SK-N-SH treated with all-trans-retinoic acid at 6 μM for 48 hours (cell line): ENCODE results near the gene LHFPL2.

Experiments
- ATAC-seq: fragments of 200-7000 bp; cut with Tn5 transposase; 3 replicates; pipeline ENCODE4 v1.9.1; 2020; ENCODE audit warnings: mild to moderate bottlenecking, moderate library complexity
- BACH2 ChIP-seq: fragments of 250-450 bp; sonication (Bioruptor Pico); IDR thresholded peaks from 2 replicates; pipeline ENCODE4 v1.9.0; 2021; ENCODE audit warnings: mild to moderate bottlenecking, borderline replicate concordance
- CSDC2 ChIP-seq: fragments of 250-450 bp; sonication (Bioruptor Pico); IDR thresholded peaks from 2 replicates; pipeline ENCODE4 v1.5.0; 2020; ENCODE audit warnings: mild to moderate bottlenecking, moderate library complexity
- ESRRG ChIP-seq: fragments of 250-450 bp; sonication (Bioruptor Pico); IDR thresholded peaks from 2 replicates; pipeline ENCODE4 v1.6.1; 2021; ENCODE audit warnings: mild to moderate bottlenecking
- GLIS3 ChIP-seq: fragments of 250-450 bp; sonication (Bioruptor Pico); IDR thresholded peaks from 2 replicates; pipeline ENCODE4 v1.5.0; 2020; ENCODE audit warnings: mild to moderate bottlenecking, moderate library complexity
- ISL1 ChIP-seq: fragments of 250-450 bp; sonication (Bioruptor Pico); IDR thresholded peaks from 2 replicates; pipeline ENCODE4 v2.1.2; 2022; ENCODE audit warnings: mild to moderate bottlenecking, moderate library complexity
- OSR1 ChIP-seq: fragments of 250-450 bp; sonication (Bioruptor Pico); IDR thresholded peaks from 2 replicates; pipeline ENCODE4 v1.8.0; 2022; ENCODE audit warnings: moderate library complexity, mild to moderate bottlenecking, inconsistent platforms
- PPARA ChIP-seq: fragments of 250-450 bp; sonication (Bioruptor Pico); IDR thresholded peaks from 2 replicates; pipeline ENCODE4 v1.5.0; 2020; ENCODE audit warnings: mild to moderate bottlenecking, borderline replicate concordance
- SNAI2 ChIP-seq: fragments of 250-450 bp; sonication (Bioruptor Pico); IDR thresholded peaks from 2 replicates; pipeline ENCODE4 v1.5.0; 2020; ENCODE audit warnings: mild to moderate bottlenecking, moderate library complexity
- TCF4 ChIP-seq: fragments of 250-450 bp; sonication (Bioruptor Pico); IDR thresholded peaks from 2 replicates; pipeline ENCODE4 v1.8.0; 2021; ENCODE audit warnings: mild to moderate bottlenecking, moderate library complexity, borderline replicate concordance
- ZC3H10 ChIP-seq: fragments of 250-450 bp; sonication (Bioruptor Pico); IDR thresholded peaks from 2 replicates; pipeline ENCODE4 v1.5.1; 2021; ENCODE audit warnings: mild to moderate bottlenecking, moderate library complexity
- ZFP3 ChIP-seq: fragments of 250-450 bp; sonication (Bioruptor Pico); IDR thresholded peaks from 2 replicates; pipeline ENCODE4 v1.5.0; 2020; ENCODE audit warnings: mild to moderate bottlenecking, moderate library complexity
- ZNF565 ChIP-seq: fragments of 450-650 bp; formaldehyde crosslinking; conservative IDR thresholded peaks from 2 replicates; pipeline ENCODE4 v1.5.0; 2020; ENCODE audit warnings: low read depth, mild to moderate bottlenecking, moderate library complexity
- ZNF70 ChIP-seq: fragments of 450-650 bp; formaldehyde crosslinking; IDR thresholded peaks from 2 replicates; pipeline ENCODE4 v1.5.0; 2020; ENCODE audit warnings: mild to moderate bottlenecking, moderate library complexity
- ZNF8 ChIP-seq: fragments of 450-650 bp; formaldehyde crosslinking; IDR thresholded peaks from 2 replicates; pipeline ENCODE4 v1.5.0; 2020; ENCODE audit warnings: mild to moderate bottlenecking, moderate library complexity
- TF ChIP-seq, protein P1 (sequence below): fragments of 250-450 bp; sonication (Bioruptor Pico); IDR thresholded peaks from 2 replicates; pipeline ENCODE4 v1.5.0; 2020; ENCODE audit warnings: mild to moderate bottlenecking, moderate library complexity
- TF ChIP-seq, protein P2 (sequence below): fragments of 250-450 bp; sonication (Bioruptor Pico); IDR thresholded peaks from 2 replicates; pipeline ENCODE4 v1.8.0; 2021; ENCODE audit warnings: low read depth, mild to moderate bottlenecking, moderate library complexity, borderline replicate concordance
- TF ChIP-seq, protein P3 (sequence below): fragments of 250-450 bp; sonication (Bioruptor Pico); IDR thresholded peaks from 2 replicates; pipeline ENCODE4 v1.5.1; 2021; ENCODE audit warnings: mild to moderate bottlenecking, moderate library complexity
- TF ChIP-seq, protein P4 (sequence below): fragments of 250-450 bp; sonication (Bioruptor Pico); IDR thresholded peaks from 2 replicates; pipeline ENCODE4 v1.8.0; 2020; ENCODE audit warnings: mild to moderate bottlenecking, moderate library complexity, borderline replicate concordance
- TF ChIP-seq, protein P5 (sequence below): fragments of 250-450 bp; sonication (Bioruptor Pico); IDR thresholded peaks from 2 replicates; pipeline ENCODE4 v1.5.1; 2020; ENCODE audit warnings: low read depth, mild to moderate bottlenecking, moderate library complexity

The LHFPL2 gene

DNA sequence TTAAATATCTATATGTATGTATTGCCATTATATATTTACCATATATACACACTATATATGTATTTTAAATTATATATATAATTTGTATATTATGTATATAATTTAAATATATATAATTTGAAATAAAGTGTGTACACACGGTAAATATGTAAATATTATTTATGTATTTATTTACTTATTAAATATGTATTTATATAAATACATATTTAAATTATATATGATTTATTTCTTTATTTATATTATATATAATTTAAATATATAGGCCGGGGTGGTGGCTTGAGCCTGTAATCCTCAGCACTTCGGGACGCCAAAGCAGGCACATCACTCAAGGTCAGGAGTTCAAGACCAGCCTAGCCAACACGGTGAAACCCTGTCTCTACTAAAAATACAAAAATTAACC is 31.3 kb upstream of the LHFPL2 start:
- ATAC-seq = no peak
- no peak for TF ChIP-seq ISL1 (CRISPR knock-in tag)
- no peak for TF ChIP-seq ESRRG (CRISPR knock-in tag)
- no peak for TF ChIP-seq GLIS3 (CRISPR knock-in tag)
- no peak for TF ChIP-seq ZNF565
- TF ChIP-seq, protein P1, sequence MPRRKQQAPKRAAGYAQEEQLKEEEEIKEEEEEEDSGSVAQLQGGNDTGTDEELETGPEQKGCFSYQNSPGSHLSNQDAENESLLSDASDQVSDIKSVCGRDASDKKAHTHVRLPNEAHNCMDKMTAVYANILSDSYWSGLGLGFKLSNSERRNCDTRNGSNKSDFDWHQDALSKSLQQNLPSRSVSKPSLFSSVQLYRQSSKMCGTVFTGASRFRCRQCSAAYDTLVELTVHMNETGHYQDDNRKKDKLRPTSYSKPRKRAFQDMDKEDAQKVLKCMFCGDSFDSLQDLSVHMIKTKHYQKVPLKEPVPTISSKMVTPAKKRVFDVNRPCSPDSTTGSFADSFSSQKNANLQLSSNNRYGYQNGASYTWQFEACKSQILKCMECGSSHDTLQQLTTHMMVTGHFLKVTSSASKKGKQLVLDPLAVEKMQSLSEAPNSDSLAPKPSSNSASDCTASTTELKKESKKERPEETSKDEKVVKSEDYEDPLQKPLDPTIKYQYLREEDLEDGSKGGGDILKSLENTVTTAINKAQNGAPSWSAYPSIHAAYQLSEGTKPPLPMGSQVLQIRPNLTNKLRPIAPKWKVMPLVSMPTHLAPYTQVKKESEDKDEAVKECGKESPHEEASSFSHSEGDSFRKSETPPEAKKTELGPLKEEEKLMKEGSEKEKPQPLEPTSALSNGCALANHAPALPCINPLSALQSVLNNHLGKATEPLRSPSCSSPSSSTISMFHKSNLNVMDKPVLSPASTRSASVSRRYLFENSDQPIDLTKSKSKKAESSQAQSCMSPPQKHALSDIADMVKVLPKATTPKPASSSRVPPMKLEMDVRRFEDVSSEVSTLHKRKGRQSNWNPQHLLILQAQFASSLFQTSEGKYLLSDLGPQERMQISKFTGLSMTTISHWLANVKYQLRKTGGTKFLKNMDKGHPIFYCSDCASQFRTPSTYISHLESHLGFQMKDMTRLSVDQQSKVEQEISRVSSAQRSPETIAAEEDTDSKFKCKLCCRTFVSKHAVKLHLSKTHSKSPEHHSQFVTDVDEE (CRISPR knock-in tag) = no peak
- TF ChIP-seq, protein P2, sequence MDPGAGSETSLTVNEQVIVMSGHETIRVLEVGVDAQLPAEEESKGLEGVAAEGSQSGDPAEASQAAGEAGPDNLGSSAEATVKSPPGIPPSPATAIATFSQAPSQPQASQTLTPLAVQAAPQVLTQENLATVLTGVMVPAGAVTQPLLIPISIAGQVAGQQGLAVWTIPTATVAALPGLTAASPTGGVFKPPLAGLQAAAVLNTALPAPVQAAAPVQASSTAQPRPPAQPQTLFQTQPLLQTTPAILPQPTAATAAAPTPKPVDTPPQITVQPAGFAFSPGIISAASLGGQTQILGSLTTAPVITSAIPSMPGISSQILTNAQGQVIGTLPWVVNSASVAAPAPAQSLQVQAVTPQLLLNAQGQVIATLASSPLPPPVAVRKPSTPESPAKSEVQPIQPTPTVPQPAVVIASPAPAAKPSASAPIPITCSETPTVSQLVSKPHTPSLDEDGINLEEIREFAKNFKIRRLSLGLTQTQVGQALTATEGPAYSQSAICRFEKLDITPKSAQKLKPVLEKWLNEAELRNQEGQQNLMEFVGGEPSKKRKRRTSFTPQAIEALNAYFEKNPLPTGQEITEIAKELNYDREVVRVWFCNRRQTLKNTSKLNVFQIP (CRISPR knock-in tag) = no peak
- no peak for TF ChIP-seq ZNF8
- TF ChIP-seq, all 23 proteins: peak for 0

DNA sequence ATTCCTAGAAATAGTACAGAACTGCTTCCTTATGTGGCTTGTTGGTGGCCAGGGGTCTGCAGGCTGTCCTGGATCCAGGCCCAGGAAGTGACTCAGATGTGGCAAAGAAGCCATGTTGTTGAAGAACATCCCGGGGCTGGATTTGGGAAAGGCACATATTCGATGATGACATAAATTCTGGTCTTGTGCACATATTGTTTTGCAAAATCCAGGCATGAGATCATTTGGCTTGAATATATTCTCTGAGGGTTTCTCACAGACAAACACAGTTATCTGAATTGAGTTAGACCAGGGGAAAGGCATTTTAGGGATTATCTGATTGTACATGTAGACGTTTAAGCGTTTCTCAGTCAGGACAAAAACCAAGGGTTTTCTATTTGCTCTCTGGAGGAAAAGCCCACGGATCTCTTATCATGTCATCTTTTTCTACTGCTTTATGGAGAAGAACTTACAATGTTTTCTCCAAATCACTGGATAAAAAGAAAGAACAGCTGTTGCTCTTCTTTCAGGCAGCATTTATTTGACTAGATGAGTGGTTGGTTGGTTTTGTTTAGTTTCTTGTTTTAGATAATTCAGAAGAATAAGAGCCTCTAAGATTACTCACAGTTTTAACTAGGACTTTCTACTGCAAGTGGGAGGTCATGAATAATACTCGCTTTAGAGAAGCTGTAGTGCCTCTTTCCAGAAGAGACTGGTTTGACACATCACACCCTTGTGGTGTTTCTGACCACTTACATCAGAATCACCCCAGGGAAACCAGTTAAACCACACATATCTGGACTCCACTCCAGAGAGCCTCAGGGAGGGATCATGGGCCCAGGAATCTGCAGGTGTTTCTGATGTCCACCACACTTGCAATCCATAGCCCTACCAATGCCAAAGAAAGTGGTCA is 29.5 kb upstream of the LHFPL2 start:
- peak; percentile 87 for ATAC-seq
- TF ChIP-seq ZNF70 (CRISPR knock-in tag) (no peak; the same call in 1 of the 2 replicates), GLIS3 (CRISPR knock-in tag) (no peak), ZNF565 (0 out of 2 replicates have a peak, but pooled peaks have one; percentile 37), ZNF8 (0 out of 2 replicates have a peak, but pooled peaks have one; percentile 31), BACH2 (CRISPR knock-in tag) (0 out of 2 replicates have a peak, but pooled peaks have one; percentile 61), ZC3H10 (CRISPR knock-in tag) (no peak), PPARA (CRISPR knock-in tag) (peak; percentile 70; the same call in 1 of the 2 replicates), ISL1 (CRISPR knock-in tag) (peak; percentile 85), SNAI2 (CRISPR knock-in tag) (no peak), CSDC2 (CRISPR knock-in tag) (no peak), TCF4 (CRISPR knock-in tag) (peak; percentile 69), ZFP3 (CRISPR knock-in tag) (0 out of 2 replicates have a peak, but pooled peaks have one; percentile 44), OSR1 (no peak)
- TF ChIP-seq, protein P3, sequence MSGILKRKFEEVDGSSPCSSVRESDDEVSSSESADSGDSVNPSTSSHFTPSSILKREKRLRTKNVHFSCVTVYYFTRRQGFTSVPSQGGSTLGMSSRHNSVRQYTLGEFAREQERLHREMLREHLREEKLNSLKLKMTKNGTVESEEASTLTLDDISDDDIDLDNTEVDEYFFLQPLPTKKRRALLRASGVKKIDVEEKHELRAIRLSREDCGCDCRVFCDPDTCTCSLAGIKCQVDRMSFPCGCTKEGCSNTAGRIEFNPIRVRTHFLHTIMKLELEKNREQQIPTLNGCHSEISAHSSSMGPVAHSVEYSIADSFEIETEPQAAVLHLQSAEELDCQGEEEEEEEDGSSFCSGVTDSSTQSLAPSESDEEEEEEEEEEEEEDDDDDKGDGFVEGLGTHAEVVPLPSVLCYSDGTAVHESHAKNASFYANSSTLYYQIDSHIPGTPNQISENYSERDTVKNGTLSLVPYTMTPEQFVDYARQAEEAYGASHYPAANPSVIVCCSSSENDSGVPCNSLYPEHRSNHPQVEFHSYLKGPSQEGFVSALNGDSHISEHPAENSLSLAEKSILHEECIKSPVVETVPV (CRISPR knock-in tag) = no peak; the same call in 1 of the 2 replicates
- TF ChIP-seq, protein P4, sequence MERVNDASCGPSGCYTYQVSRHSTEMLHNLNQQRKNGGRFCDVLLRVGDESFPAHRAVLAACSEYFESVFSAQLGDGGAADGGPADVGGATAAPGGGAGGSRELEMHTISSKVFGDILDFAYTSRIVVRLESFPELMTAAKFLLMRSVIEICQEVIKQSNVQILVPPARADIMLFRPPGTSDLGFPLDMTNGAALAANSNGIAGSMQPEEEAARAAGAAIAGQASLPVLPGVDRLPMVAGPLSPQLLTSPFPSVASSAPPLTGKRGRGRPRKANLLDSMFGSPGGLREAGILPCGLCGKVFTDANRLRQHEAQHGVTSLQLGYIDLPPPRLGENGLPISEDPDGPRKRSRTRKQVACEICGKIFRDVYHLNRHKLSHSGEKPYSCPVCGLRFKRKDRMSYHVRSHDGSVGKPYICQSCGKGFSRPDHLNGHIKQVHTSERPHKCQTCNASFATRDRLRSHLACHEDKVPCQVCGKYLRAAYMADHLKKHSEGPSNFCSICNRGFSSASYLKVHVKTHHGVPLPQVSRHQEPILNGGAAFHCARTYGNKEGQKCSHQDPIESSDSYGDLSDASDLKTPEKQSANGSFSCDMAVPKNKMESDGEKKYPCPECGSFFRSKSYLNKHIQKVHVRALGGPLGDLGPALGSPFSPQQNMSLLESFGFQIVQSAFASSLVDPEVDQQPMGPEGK (CRISPR knock-in tag) = no peak
- TF ChIP-seq, protein P5, sequence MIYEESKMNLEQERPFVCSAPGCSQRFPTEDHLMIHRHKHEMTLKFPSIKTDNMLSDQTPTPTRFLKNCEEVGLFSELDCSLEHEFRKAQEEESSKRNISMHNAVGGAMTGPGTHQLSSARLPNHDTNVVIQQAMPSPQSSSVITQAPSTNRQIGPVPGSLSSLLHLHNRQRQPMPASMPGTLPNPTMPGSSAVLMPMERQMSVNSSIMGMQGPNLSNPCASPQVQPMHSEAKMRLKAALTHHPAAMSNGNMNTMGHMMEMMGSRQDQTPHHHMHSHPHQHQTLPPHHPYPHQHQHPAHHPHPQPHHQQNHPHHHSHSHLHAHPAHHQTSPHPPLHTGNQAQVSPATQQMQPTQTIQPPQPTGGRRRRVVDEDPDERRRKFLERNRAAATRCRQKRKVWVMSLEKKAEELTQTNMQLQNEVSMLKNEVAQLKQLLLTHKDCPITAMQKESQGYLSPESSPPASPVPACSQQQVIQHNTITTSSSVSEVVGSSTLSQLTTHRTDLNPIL (CRISPR knock-in tag) = peak; percentile 87; the same call in 1 of the 2 replicates
- TF ChIP-seq, protein P2 (CRISPR knock-in tag) = no peak
- TF ChIP-seq, all 23 proteins: peak for 8
